Activated CD8-positive, alpha-beta memory T cell treated with anti-CD3 and anti-CD28 coated beads, Interleukin-2, amount 50 U/mL, for 4 hours (primary cell): ENCODE measurements around the gene WDR5.

Experiments
- DNase-seq: peaks from one replicate; pipeline ENCODE4 v3.0.0-alpha.2; 2020

WDR5 gene

GRCh38 chr9:134159566-134160245 is 23.8 kb downstream of the WDR5 start:
- DNase-seq: no peak

DNA sequence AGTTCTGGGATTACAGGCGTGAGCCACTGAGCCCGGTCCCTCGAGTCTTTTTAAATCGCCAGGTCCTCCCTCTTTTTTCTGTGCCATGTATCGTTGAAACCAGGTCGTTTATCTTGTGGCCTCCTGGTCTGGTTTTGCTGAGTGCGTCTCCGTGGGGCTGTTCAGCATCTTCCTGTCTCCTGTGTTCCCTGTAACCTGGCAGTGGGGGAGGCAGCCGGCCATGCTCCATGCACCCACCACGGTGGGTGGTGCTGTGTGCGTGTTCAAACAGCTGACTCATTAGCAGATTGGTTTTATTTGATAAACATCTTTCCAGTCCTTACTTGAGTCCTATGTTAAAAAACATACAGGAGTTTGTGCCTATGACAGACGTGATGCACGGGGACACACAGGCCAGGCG is 25.8 kb downstream of the WDR5 start:
- DNase-seq: no peak

- DNase-seq: no peak
Observed at GRCh38 chr9:134162212-134162775, 26.4 kb downstream of the WDR5 start.

GRCh38 chr9:134162926-134163370 is 27.1 kb downstream of the WDR5 start:
- no peak for DNase-seq

GRCh38 chr9:134163371-134164196 is 27.7 kb downstream of the WDR5 start:
- DNase-seq: peak; percentile 70

DNA sequence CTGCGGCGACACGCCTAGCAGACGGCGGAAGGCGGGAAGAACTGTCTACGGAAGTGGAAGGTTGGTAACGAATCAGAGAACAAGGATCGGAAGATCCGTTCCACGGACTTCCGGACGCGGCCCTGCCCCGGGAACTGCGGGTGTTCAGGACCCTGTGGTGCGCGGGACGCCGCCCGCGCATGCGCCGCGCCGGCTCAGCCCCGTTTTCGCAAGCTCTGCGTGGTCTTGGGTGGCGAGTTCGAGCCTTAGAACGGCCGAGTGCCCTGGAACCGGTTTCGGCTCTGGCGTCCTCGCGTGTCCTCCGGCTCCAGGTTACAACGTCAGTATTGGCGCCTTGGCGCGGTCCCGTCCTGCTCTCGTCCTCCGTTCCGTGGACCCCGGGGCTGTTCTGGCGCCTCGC is 29.0 kb downstream of the WDR5 start:
- DNase-seq: no peak

DNA sequence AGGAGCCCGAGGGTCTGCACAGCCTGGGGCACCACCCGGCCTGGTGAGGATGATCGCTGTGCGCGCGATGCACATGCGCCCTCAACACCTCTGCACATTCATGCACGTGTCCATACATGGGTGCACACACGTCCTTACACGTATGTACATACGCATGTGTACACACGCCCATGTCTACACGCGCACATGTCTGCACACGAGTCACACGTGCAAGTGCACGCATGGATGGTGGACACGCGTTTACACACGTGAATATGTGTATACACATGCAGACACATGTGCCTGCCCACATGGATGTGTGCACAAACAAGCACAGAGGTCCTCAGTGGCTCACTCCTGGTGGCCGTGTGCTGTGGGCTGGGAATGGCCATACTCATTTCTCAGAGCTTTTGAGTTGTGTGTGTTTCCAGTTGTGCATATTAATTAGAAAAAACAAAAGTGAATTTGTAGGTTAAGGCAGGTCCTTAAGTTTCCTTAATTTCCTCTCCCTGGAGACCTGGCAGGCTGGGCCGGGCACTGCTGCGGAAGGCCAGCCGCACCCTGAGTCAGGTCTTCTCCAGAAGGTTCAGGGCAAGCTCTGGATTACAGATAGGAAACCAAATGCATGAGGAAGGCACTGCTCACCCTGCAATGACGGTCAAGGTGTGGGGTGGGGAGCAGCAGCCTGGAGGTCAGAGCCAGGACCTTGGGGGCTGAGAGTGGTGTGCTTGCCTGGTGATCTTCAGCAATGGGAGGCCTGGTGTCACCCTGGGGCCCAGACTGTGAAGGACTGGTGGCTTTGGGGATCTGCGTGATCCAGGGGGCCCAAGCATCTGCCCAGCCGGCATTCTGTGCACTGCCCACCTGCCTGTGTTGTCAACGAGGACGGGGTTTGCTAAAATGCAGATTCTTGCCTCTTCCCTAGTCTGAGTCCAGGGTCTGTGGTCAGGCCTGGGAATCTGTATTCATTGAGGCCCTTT is 29.8 kb downstream of the WDR5 start:
- DNase-seq: peak; percentile 41

DNA sequence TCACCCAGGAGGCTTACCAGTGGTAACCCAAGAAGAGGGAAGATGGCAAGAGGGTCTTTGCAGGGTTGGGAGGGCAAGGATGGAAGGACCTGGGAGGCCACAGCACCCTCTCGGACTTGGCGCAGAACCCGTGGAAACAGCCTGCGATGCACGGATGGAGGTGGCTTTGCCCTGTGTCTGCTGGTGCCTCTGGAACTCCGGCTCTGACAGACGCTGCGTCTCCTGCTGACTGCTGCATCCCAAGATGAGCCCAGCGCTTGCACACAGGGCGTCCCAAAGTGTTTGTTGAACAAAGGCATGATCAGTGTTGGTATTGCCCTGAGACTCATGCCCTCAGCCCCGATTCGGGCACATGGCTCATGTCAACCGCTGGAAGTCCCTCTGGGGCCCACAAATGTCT is 30.5 kb downstream of the WDR5 start:
- no peak for DNase-seq

DNA sequence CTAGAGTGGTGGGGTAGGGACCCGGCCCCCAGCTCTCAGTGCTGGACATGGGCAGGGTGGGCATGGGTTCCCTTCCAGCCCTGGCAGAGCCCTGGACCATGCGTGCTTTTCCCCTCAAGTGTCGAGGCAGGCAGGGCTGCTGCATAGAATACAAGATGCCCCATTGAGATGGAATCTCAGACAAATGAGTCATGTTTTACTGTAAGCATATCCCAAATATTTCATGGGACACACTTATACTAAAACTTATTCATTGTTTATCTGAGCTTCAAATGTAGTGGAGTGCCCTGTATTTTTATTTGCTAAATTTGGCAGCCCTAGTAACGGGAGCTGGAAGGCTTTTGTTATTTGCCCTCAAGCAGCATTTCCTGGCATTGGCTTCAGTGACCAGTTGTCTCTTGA is 31.6 kb downstream of the WDR5 start:
- no peak for DNase-seq

- no peak for DNase-seq
Observed at GRCh38 chr9:134168757-134169550, 33.1 kb downstream of the WDR5 start.

GRCh38 chr9:134169724-134170401 is 34.0 kb downstream of the WDR5 start:
- DNase-seq: no peak

DNA sequence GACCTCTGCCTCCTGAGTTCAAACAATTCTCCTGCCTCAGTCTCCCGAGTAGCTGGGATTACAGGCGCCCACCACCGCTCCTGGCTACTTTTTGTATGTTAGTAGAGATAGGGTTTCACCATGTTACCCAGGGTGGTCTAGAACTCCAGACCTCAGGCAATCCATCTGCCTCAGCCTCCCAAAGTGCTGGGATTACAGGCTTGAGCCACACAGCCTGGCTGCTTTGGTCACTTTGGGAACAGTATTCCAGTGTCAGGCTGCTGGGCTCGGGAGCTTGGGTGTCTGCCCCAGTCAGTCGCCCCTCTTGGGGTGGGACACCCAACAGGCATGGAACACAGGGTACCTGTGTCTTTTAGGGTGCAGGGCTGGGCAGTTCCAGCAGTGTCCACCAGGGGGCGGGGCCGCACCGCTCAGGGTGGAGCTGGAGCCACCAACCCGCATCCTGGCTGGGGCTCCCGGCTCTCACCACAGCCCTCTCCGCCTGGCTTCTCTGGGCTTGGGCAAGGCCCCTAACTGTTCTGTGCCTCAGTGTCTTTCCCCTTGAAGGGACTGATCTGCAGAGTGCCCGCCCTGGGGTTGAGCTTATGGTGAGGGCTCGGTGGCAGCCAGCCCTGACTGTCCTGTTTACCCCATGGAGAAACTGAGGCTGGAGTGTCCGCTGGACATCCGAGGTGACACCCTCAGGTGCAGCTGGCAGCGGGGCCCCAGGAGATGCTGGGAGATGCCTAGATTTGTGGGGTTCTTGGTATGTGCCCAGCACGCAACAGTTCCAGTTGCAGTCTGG is 34.8 kb downstream of the WDR5 start:
- DNase-seq: no peak

DNA sequence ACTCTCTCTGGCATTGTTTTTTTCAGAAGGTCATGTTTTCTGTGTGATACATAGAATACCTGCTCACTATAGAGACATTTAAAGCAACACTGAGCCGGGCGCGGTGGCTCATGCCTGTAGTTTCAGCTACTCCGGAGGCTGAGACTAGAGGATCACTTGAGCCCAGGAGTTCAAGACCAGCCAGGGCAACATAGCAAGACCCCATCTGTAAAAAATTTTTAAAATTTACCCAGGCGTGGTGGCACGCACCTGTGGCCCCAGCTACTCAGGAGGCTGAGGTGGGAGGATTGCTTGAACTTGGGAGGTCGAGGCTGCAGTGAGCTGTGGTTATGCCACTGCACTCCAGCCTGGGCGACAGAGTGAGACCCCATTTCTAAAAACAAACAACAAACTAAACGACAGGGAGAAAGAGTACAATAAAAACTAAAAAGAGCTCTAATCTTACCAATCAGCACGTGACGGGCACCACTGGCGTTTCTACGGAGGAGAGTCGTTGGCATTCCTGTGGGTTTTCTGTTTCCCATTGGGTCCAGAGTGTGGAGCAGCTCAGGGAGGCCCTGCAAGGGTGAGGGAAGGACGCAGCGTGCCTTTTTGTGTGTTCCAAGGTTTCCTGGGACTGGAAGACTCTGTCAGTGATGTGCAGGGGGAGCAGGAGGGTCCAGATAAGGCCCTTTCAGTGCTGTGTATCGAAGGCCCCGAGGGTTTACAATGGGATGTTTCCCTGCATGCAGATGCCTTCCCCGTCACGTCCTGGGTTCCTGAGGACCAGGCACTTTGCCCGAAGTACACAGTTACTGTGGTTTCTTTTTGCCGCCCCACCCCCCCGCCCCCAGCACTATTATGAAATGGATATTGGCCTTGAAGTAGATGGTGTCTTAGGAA is 35.7 kb downstream of the WDR5 start:
- no peak for DNase-seq

DNA sequence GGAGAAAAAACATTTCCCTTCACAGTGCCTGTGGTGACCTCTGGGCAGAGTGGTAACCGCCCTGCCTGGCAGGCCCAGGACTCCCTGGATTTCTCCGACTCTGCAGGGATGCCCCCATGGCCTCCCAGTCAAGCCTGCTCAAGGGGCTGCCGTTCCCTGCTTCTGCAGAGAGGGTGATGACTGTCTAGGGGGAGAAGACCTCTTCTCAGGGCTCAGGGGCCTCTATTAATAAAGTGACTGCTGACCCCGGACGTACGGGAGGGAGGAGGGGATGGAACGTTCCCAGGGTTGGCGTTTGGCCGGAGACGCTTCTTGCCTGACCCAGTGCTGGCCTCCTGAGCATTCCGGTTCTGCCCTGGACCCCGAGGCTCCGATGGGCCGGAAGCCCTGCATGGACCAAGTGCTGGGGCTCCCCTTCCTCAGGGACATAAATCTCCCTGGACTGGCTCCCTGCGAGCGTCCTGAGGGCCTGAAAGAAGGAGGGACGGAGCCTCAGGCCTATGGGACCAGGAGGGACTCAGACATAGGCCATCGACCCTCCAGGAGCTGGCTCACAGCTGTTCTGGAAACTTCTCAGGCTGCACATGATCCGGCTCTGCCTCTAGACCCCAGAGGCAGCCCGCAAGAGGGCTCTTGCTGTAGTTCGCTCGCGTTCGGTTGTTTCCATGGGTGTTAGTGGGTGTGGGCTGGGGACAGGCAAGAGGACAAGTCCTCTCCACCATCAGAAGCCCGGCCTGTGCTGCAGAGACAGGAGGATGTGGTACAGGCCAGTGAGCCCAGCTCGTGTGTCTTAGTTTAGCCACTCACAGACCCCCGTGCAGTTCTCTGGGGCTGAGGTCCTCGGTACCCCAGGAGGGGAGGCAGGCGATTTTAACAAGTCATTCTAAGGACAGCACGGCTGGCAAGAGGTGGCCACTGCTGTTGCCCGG is 36.6 kb downstream of the WDR5 start:
- no peak for DNase-seq

DNA sequence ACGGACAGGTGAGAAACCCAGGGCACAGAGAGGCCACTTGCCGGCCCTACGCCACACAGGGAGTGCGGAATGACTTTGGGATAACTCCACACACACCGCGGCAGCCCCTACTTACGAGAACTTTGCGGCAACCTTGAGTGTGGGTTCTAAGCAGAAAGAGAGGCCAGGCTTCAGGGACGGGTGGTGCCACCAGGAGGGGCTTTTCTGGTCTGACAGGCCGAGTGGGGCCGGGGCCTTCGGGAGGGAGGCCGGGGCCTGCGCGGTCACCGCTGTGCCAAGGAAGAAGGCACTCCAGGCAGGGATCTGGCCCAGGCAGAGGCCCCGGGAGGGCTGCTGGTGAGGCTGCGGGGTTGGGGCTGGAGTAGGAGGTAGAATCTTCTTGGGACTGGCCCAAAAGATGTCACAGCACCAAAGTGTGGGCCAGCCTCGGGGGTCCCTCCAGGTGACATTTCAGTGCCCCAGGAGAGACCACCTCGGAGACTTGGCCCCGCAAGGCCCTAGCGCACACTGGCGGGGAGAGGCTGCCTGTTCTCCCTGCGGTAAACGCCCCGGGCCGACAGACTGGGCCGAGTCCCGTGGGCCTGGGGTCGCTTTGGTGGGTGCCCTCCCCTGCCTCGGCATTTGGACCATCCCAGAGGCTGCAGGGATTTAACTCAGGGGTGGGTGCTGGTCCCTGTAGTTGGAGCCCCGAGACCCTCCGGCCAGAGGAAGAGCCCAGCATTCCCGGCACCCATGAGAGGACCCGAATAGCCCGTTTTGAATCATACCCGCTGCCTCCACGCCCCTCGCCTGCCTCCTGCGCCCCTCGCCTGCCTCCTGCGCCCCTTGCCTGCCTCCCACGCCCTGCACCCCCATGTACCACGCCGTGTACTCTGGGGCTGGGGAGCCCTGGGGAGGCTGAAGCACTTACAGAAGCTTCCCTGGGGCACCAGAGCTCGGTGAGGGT is 37.5 kb downstream of the WDR5 start:
- DNase-seq: no peak

DNA sequence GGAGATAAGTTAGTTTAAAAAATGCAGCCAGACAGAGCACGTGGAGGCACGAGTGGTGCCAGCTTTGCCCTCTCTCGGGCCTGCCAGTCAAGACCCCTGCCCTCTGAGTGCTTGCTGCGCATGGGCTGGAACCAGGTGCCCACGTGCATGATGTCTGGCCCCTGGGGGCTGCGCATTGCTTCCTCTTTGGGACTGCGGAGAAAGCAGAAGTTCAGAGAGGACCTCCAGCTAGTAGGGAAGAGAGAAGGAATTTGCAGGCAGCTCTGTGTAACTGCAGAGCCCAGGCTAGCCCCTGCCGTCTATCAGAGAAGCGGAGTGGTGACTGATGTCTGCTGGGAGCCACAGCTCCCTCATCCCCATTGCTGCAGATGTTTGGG is 38.2 kb downstream of the WDR5 start:
- no peak for DNase-seq
